Neural crest cell (in vitro differentiated cells): ENCODE data around the gene SYT17. TPM values are rescaled to one million over a fixed set of nuclear protein-coding genes. Genes with fewer than 3 reads are reported as not detected.

Source experiments
- DNase-seq: peaks from one replicate; pipeline ENCODE4 v3.0.0; 2021; ENCODE audit warnings: low read depth, mixed read lengths, low spot score
- H3K27ac Mint-ChIP-seq: one replicate; pipeline ENCODE4 v1.8.0; 2021; ENCODE audit warnings: mild to moderate bottlenecking, mixed read lengths; ENCODE audit not compliant: unreplicated experiment
- H3K27me3 Mint-ChIP-seq: 2 replicates; pipeline ENCODE4 v1.8.0; 2021; ENCODE audit warnings: low read depth, mild to moderate bottlenecking, mixed read lengths
- H3K36me3 Mint-ChIP-seq: 2 replicates; pipeline ENCODE4 v1.8.0; 2021; ENCODE audit warnings: low read depth, mild to moderate bottlenecking, mixed read lengths
- H3K4me1 Mint-ChIP-seq: 2 replicates; pipeline ENCODE4 v1.8.0; 2021; ENCODE audit warnings: mixed read lengths
- H3K4me3 Mint-ChIP-seq: one replicate; pipeline ENCODE4 v1.8.0; 2021; ENCODE audit warnings: mild to moderate bottlenecking, mixed read lengths
- H3K9me3 Mint-ChIP-seq: 2 replicates; pipeline ENCODE4 v1.8.0; 2021; ENCODE audit warnings: mixed read lengths
- CTCF ChIP-seq: fragments of 200-600 bp; sonication (generic); conservative IDR thresholded peaks from 2 replicates; pipeline ENCODE4 v1.5.0; 2021; ENCODE audit warnings: antibody characterized with exemption, mild to moderate bottlenecking
- long read RNA-seq: library from polyadenylated mRNA; unstranded; transcript quantifications from one replicate; pipeline ENCODE4 v2.0.0, GENCODE V29; 2020
- total RNA-seq: library from RNA; stranded (reverse); gene quantifications from 2 replicates; pipeline ENCODE4 v1.2.1, GENCODE V29; 2021

SYT17 gene, protein sequence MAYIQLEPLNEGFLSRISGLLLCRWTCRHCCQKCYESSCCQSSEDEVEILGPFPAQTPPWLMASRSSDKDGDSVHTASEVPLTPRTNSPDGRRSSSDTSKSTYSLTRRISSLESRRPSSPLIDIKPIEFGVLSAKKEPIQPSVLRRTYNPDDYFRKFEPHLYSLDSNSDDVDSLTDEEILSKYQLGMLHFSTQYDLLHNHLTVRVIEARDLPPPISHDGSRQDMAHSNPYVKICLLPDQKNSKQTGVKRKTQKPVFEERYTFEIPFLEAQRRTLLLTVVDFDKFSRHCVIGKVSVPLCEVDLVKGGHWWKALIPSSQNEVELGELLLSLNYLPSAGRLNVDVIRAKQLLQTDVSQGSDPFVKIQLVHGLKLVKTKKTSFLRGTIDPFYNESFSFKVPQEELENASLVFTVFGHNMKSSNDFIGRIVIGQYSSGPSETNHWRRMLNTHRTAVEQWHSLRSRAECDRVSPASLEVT
- total RNA-seq: 3.1 and 3.6 TPM in 2 replicates
- long read RNA-seq: 0 reads

GRCh38 chr16:19167710-19168370, at the start of gene SYT17:
Gene SYT17 (plus strand): TSS chr16:19168240. CDS start chr16:19168647, 407 bp downstream.
- TF ChIP-seq CTCF: peak; percentile 87
- Mint-ChIP-seq H3K27ac (no peak within 1 kb of the TSS), H3K9me3 (no peaks in the 10 kb centered on the region)

DNA sequence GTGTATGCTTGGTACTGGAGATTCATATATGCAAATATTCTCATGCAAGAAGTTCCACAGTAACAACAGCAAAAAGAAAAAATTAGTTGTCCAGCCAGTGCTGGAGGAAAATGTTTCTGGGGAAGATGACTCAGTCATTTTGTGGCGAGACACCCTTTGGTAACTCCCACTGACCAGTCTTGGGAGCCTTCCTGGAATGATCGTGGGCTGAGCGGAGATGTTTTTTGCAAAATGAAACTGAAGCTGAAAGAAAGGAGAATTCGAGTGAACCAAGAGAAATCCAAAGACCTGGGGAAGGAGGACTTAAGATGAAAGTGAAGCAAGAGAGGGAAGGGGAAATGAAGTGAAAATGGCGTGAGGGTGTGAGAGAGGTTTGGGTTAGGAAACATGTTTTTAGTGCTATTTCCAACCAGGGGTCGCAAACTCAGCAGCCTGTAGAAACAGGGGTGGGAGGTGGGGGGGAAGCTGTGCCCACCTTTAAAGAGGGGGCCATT, 49.1 kb upstream of the SYT17 start:
- Mint-ChIP-seq H3K36me3 (peaks cover 9% of the 10 kb centered on the region), H3K4me3 (no peak overlapping the region), H3K27ac (peak overlapping the region; percentile 76), H3K27me3 (no peaks in the 10 kb centered on the region), H3K9me3 (no peaks in the 10 kb centered on the region), H3K4me1 (peaks cover 29% of the 10 kb centered on the region)
- no peak for TF ChIP-seq CTCF
- DNase-seq: no peak

More at GRCh38 chr16:19167710-19168370, at the start of gene SYT17:
- DNase-seq: peak; percentile 72
- peaks cover 37% of the 10 kb centered on the region for H3K27me3 Mint-ChIP-seq
- H3K36me3 Mint-ChIP-seq: no peaks in the 10 kb centered on the region
- H3K4me1 Mint-ChIP-seq: peaks cover 9% of the 10 kb centered on the region
- peak within 1 kb of the TSS; percentile 86 for H3K4me3 Mint-ChIP-seq

DNA sequence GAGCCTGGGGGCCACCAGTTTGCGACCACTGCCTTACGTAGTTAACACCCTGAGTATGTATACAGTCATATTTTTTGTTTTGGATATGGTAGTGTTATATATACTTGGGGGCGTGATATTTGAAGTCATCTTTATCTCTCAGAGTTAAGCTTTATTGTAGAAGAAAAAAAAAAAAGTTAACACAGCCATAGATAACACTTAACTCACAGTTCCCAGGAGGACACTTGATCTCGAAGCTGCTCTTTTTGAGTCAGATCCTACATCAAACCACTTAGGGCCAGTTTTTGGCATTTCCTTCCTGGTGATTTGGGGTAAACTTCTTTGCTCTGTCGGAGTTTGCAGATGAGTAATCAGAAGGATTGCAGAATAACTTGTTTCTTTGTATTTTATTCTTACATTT, 48.5 kb upstream of the SYT17 start:
- Mint-ChIP-seq H3K9me3 (no peaks in the 10 kb centered on the region), H3K27me3 (no peaks in the 10 kb centered on the region), H3K4me3 (no peak overlapping the region), H3K27ac (no peak overlapping the region), H3K4me1 (peaks cover 29% of the 10 kb centered on the region), H3K36me3 (peaks cover 9% of the 10 kb centered on the region)
- no peak for TF ChIP-seq CTCF
- DNase-seq: no peak

DNA sequence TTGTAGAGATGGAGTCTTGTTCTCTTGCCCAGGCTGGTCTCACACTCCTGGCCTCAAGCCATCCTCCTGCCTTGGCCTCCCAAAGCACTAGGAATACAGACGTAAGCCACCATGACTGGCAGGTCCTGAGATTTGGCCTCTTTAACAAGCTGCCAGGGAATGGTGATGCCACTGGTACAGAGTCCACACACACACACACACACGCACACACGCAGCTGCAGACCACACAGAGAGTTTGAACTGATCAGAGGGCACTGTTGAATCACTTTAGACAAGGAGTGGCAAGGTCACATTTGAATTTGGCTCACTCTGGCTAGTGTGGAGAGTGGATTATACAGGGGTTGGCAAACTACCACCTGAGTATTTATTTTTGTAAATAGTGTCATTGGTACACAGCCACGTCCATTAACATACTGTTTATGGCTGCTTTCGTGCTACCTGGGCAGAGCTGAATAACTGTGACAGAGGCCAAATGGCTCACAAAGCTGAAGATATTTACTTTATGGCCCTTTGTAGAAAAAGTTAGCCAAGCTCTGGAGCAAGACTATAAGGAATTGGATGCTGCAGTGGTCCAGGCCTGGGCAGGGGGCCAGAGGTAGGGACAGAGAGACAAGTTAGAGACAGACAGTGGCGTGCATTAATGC, 44.4 kb upstream of the SYT17 start:
- H3K27ac Mint-ChIP-seq: no peak overlapping the region
- H3K36me3 Mint-ChIP-seq: peaks cover 19% of the 10 kb centered on the region
- no peak for DNase-seq
- H3K9me3 Mint-ChIP-seq: peaks cover 7% of the 10 kb centered on the region
- TF ChIP-seq CTCF: no peak
- H3K4me3 Mint-ChIP-seq: no peak overlapping the region
- no peaks in the 10 kb centered on the region for H3K27me3 Mint-ChIP-seq
- peaks cover 9% of the 10 kb centered on the region for H3K4me1 Mint-ChIP-seq

DNA sequence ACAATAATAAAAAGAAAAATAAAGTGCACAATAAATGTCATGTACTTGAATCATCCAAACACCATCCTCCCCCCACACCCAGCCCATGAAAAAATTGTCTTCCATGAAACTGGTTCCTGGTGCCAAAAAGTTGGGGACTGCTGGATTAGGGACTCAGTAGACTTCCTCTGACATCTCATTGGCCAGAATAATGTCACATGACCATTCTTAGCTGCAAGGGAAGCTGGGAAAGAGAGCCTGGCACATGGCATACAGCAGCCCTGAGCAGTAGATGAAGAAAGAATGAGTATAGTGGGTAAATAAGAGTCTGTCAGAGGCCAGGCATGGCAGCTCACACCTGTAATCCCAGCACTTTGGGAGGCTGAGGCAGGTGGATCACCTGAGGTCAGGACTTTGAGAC, 41.7 kb upstream of the SYT17 start:
- H3K27me3 Mint-ChIP-seq: no peaks in the 10 kb centered on the region
- H3K9me3 Mint-ChIP-seq: peaks cover 7% of the 10 kb centered on the region
- no peak overlapping the region for H3K4me3 Mint-ChIP-seq
- H3K27ac Mint-ChIP-seq: no peak overlapping the region
- TF ChIP-seq CTCF: no peak
- peaks cover 29% of the 10 kb centered on the region for H3K4me1 Mint-ChIP-seq
- H3K36me3 Mint-ChIP-seq: peaks cover 16% of the 10 kb centered on the region
- no peak for DNase-seq
